Endothelial cell of umbilical vein (primary cell): ENCODE data around the gene RAMP1. TPM values are rescaled to one million over a fixed set of nuclear protein-coding genes. Genes with fewer than 3 reads are reported as not detected.

ENCODE experiments used
- BruUV-seq: library from RNA; stranded (reverse); fragments of 400-500 nt; replicated peaks from 2 replicates; lab custom pipeline; 2021; lab: Mats Ljungman, UMichigan
- CTCF ChIA-PET: fragments of 300-600, 350-600 bp; sonication (Branson Sonifier 250); formaldehyde crosslinking; loops from one replicate; lab custom pipeline; 2021; ENCODE audit warnings: antibody characterized with exemption, inconsistent platforms; lab: Charles Lee
- POLR2A ChIA-PET: fragments of 300-600, 350-600 bp; sonication (Branson Sonifier 250); formaldehyde crosslinking; loops from one replicate; lab custom pipeline; 2021; ENCODE audit warnings: antibody characterized with exemption, inconsistent platforms; lab: Charles Lee
- DNase-seq: peaks from one replicate; pipeline ENCODE4 v3.0.0-alpha.2; 2011; ENCODE audit warnings: low read depth, low spot score
- FAIRE-seq: peaks from 2 replicates; lab custom pipeline; 2011; peaks lifted over from hg19 to GRCh38; lab: Jason Lieb, UNC
- H2AFZ ChIP-seq: 2 replicates; pipeline ENCODE4 v1.6.0; 2012; ENCODE audit warnings: low read depth, low read length, control low read depth, inconsistent platforms
- H3K27ac ChIP-seq: 2 replicates; pipeline ENCODE4 v1.5.1; 2011; ENCODE audit warnings: low read depth, mild to moderate bottlenecking, control low read depth, low read length, moderate library complexity; ENCODE audit not compliant: insufficient read depth
- H3K27me3 ChIP-seq, 2 experiments: 2 replicates each; pipeline versions ENCODE4 v1.6.0 to v1.6.1; 2011; ENCODE audit warnings: low read length in 2 of 2, mixed read lengths in 1 of 2; ENCODE audit not compliant: control insufficient read depth in 2 of 2, insufficient read depth in 2 of 2
- H3K36me3 ChIP-seq, 2 experiments: 2 replicates in 1 of 2; 3 replicates in 1 of 2; pipeline ENCODE4 v1.5.1; 2011; ENCODE audit warnings: low read length in 2 of 2, mild to moderate bottlenecking in 1 of 2, moderate library complexity in 1 of 2; ENCODE audit not compliant: control insufficient read depth in 2 of 2, insufficient read depth in 2 of 2; ENCODE audit errors: extremely low read depth in 1 of 2
- H3K4me1 ChIP-seq: 3 replicates; pipeline ENCODE4 v1.5.1; 2011; ENCODE audit warnings: mild to moderate bottlenecking, low read length; ENCODE audit not compliant: control insufficient read depth, insufficient read depth; ENCODE audit errors: extremely low read depth
- H3K4me2 ChIP-seq: 2 replicates; pipeline ENCODE4 v1.6.1; 2011; ENCODE audit warnings: low read length, control low read depth, mixed read lengths; ENCODE audit not compliant: insufficient read depth
- H3K4me3 ChIP-seq, 3 experiments: fragments of 200-600 bp in 1 of 3; sonication (generic), shearing (Covaris generic) in 1 of 3; replicated peaks in 1 of 3; 2 replicates each; pipeline ENCODE4 v1.5.1; 2011 to 2016; ENCODE audit warnings: control low read depth in 3 of 3, low read length in 3 of 3, mild to moderate bottlenecking in 2 of 3, inconsistent platforms in 1 of 3, low read depth in 1 of 3, moderate library complexity in 1 of 3; ENCODE audit not compliant: insufficient read depth in 1 of 3
- H3K79me2 ChIP-seq: 2 replicates; pipeline ENCODE4 v1.6.0; 2012; ENCODE audit warnings: low read length, inconsistent platforms; ENCODE audit not compliant: control insufficient read depth, insufficient read depth
- H3K9ac ChIP-seq: replicated peaks from 2 replicates; pipeline ENCODE3; 2011; ENCODE audit warnings: low read length, control low read depth; ENCODE audit not compliant: insufficient read depth; ENCODE audit errors: extremely low read depth
- H3K9me1 ChIP-seq: replicated peaks from 3 replicates; pipeline ENCODE4 v1.6.0; 2011; ENCODE audit warnings: mild to moderate bottlenecking, low read length; ENCODE audit not compliant: control insufficient read depth, insufficient read depth; ENCODE audit errors: extremely low read depth
- H3K9me3 ChIP-seq: replicated peaks from 2 replicates; pipeline ENCODE4 v1.5.1; 2012; ENCODE audit warnings: low read length, inconsistent platforms; ENCODE audit not compliant: control insufficient read depth, insufficient read depth
- H4K20me1 ChIP-seq: replicated peaks from 2 replicates; pipeline ENCODE3; 2011; ENCODE audit warnings: mild to moderate bottlenecking, low read length; ENCODE audit not compliant: control insufficient read depth, insufficient read depth; ENCODE audit errors: extremely low read depth
- CTCF ChIP-seq, 2 donors: IDR thresholded peaks; 1 replicate in 1 of 2; 2 replicates in 1 of 2; pipeline ENCODE4 v1.5.1; 2011; ENCODE audit warnings: low read length in 2 of 2, mild to moderate bottlenecking in 2 of 2, moderate library complexity in 2 of 2, control low read depth in 1 of 2, inconsistent platforms in 1 of 2, low read depth in 1 of 2; ENCODE audit not compliant: insufficient read depth in 1 of 2; ENCODE audit errors: extremely low read depth in 1 of 2
- EZH2 ChIP-seq: IDR thresholded peaks from 2 replicates; pipeline ENCODE4 v1.6.1; 2012; ENCODE audit warnings: borderline replicate concordance, low read depth, mild to moderate bottlenecking, moderate library complexity, low read length, inconsistent platforms; ENCODE audit not compliant: severe bottlenecking
- FOS ChIP-seq: IDR thresholded peaks from 2 replicates; pipeline ENCODE4 v1.6.1; 2011; ENCODE audit warnings: mild to moderate bottlenecking, low read length, moderate library complexity, borderline replicate concordance; ENCODE audit not compliant: insufficient read depth
- GATA2 ChIP-seq: IDR thresholded peaks from 2 replicates; pipeline ENCODE4 v1.7.0; 2011; ENCODE audit warnings: low read depth, mild to moderate bottlenecking, moderate library complexity, mixed read lengths, low read length; ENCODE audit not compliant: insufficient read length, insufficient read depth
- JUN ChIP-seq: IDR thresholded peaks from 2 replicates; pipeline ENCODE4 v1.6.1; 2011; ENCODE audit warnings: borderline replicate concordance, low read depth; ENCODE audit not compliant: insufficient read length, insufficient read depth
- MAX ChIP-seq: IDR thresholded peaks from 2 replicates; pipeline ENCODE4 v1.6.1; 2011; ENCODE audit not compliant: insufficient read depth, insufficient read length
- MYC ChIP-seq: IDR thresholded peaks from one replicate; pipeline ENCODE4 v1.6.1; 2011; ENCODE audit warnings: mild to moderate bottlenecking, low read depth, low read length
- POLR2A ChIP-seq: IDR thresholded peaks from 2 replicates; pipeline ENCODE4 v1.6.1; 2012; ENCODE audit warnings: low read depth, mild to moderate bottlenecking, control low read depth, low read length
- POLR2AphosphoS5 ChIP-seq: IDR thresholded peaks from 2 replicates; pipeline ENCODE4 v1.6.1; 2012; ENCODE audit warnings: low read depth, mild to moderate bottlenecking, control low read depth, low read length, moderate library complexity; ENCODE audit not compliant: insufficient read depth
- dilution Hi-C: fragments of 300-500 bp; cut with MboI; formaldehyde crosslinking; loops from one replicate; pipeline ENCODE4 v1.15.0; 2019; ENCODE audit warnings: low sequenced_read_pairs; ENCODE audit not compliant: extremely low pct_ligation_motif_present
- intact Hi-C: fragments of 100-400 bp; cut with micrococcal nuclease; formaldehyde crosslinking; loops from one replicate; pipeline ENCODE4 v1.10.0; 2022
- polyA plus RNA-seq, 4 experiments: library from polyadenylated mRNA; depleted of rRNA in 3 of 4; stranded (reverse) in 3 of 4; unstranded in 1 of 4; fragments of >200 nt; gene quantifications; 2 replicates each; pipeline versions ENCODE4 v1.2.1 to v1.2.3, GENCODE V29; 2011 to 2012; ENCODE audit warnings: missing spikeins in 1 of 4
- total RNA-seq: library from RNA; stranded (reverse); gene quantifications from 2 replicates; pipeline ENCODE4 v1.2.3, GENCODE V29; 2021

RAMP1 gene
- total and polyA plus RNA-seq, 2 donors (not counting 3 experiments of a cell fraction or from before 2014, with no cell fraction given), result 0.18 TPM; not detected in 1

GRCh38 chr2:237885931-237886684 is 26.7 kb downstream of the RAMP1 start:
- POLR2A ChIA-PET, result no interaction called here

More at GRCh38 chr2:237885931-237886684, 26.7 kb downstream of the RAMP1 start:
- FAIRE-seq (no peak), DNase-seq (no peak)
- CTCF ChIA-PET, result no interaction called here
- peaks cover 3% of the 10 kb centered on the region for H3K4me1 ChIP-seq
- no peak overlapping the region for H3K27ac ChIP-seq
- H3K4me3 ChIP-seq, result no peak overlapping the region
- H3K9me3 ChIP-seq, result no peaks in the 10 kb centered on the region
- no peak overlapping the region for H2AFZ ChIP-seq
- no peak overlapping the region for H3K9ac ChIP-seq
- no peaks in the 10 kb centered on the region for H3K9me1 ChIP-seq
- H3K27me3 ChIP-seq, result no peaks in the 10 kb centered on the region
- intact Hi-C loops (no loop called here), dilution Hi-C loops (no loop called here)
- TF ChIP-seq POLR2A, result no peak
- TF ChIP-seq JUN, result no peak
- TF ChIP-seq CTCF (IDR thresholded peaks at IDR 0.05; ENCODE audit: extremely low read depth in 1 of 2, insufficient read depth in 1 of 2, low read depth in 1 of 2, low read length in 2 of 2), result no peak
- TF ChIP-seq MYC, result no peak
- TF ChIP-seq FOS, result no peak
- TF ChIP-seq POLR2AphosphoS5, result no peak
- no peak for TF ChIP-seq GATA2
- TF ChIP-seq EZH2, result no peak
- no peak for TF ChIP-seq MAX
- no peaks in the 10 kb centered on the region for H3K36me3 ChIP-seq
- no peaks in the 10 kb centered on the region for H3K79me2 ChIP-seq
- no TSS peak for BruUV-seq
- no peaks in the 10 kb centered on the region for H4K20me1 ChIP-seq
- no peak overlapping the region for H3K4me2 ChIP-seq
